ENCODE results near the gene FRK.
"Not testable (repeated sequence)": the region's sequence is repeated elsewhere in the genome, so short reads cannot be mapped to it uniquely, and the experiment has no call there.

FRK gene

DNA sequence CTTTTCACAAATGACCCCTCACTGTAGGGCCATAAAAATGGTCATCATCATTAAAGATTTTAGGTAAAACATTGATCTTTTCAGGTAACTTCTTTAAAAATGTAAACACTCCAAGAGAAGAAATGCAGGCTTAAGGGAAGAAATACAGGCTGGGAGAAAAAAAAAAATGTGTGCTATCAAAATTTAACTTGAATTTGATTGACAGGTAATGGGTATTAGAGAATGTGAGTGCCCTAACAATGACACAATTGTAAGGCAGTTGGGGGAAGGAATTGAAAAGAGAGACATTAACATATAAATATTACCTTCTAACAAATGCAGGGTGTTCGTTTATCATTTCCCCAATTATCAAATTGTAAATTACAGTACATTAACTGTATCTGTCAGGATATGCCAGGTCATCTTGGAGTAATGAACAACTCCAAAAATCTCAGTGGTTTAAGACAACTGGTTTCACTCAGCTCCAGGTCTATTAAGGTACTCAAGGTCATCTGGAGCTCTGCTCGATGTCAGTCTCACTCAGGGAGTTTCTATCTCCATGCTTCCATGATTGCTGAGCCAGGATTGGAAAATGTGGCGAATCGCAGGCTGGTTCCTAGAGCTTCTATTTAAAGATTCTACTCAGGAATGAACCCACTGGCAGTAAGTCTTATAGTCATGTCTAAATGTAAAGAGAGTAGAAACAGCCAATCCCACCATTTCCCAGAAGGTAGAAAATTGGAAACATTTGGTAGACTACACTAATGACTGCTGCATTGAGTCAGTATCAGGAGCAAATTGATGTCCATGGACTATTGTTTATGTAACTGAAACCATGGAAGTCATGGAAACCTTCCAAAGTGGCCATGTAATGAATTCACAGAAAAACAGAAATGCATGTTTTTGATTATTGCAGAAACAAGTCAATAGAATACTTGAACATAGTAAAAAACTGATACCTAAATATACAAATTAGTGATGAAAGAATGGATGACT is 55.6 kb downstream of the FRK start:
- DNase-seq: no peak

DNA sequence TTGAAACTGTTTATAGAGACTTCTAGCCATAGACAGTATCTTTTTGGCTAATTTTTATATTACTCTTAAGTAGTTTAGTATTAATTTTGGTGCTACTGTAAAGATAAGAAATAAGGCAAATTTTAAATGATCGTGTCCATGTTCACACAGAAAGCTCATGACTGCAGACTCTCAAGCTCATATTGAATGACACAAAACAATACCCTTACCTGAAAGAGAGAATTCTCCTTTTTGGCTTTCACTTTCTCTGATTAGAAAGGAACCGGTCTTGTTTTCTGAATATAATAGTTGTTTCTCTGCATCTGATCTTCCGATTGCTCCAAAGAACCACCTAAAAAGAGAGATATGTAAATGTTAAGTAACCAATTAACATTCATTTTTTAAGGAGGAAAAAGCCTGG is 57.0 kb downstream of the FRK start:
- no peak for DNase-seq

DNA sequence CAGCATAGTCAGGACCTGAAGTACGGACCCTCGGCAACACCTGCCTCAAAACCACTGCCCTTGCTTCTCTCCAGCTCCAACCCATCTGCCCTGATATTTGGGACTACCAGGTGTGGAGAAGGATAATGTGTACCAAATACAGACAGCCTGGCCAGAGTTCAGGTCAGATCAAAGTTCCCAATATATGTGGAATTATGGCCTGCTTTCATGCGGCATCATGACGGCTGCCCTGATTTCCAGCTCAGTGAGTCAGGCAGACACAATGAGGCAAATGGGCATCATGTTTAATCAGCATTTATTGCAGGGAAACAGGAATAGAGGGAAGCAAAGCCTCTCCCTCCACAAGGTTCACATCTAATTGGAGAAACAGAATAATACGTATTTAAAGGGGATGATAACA is 57.9 kb downstream of the FRK start:
- DNase-seq: no peak

DNA sequence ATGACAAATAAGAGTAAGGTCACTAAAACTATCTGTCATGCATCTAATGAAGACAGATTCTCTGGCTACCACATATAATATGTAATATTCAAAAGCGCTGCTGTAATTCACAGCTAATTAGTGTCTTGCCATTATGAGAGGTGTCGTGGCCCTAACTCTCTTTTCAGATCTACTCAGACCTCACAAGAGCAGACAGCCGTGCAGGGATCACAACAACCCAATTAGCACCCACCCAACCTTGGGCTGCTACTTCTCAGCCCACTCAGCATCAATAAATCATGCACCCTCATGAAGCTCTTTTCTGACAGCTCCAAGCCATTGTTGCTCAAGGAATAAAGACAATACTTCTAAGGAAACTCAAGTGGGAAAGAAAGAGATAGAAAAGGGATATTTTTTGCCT is 61.5 kb downstream of the FRK start:
- DNase-seq: no peak

- DNase-seq: no peak
Observed at GRCh38 chr6:115997990-115998585, 62.6 kb downstream of the FRK start.

GRCh38 chr6:115986026-115986425 is 74.7 kb downstream of the FRK start:
- DNase-seq: no peak

GRCh38 chr6:115984809-115985208 is 75.9 kb downstream of the FRK start:
- no peak for DNase-seq

- no peak for DNase-seq
Observed at GRCh38 chr6:115983998-115984397, 76.7 kb downstream of the FRK start.

- no peak for DNase-seq
Observed at GRCh38 chr6:115982453-115982852, 78.2 kb downstream of the FRK start.

GRCh38 chr6:115977220-115977619 is 83.5 kb downstream of the FRK start:
- no peak for DNase-seq

GRCh38 chr6:115976321-115976870 is 84.3 kb downstream of the FRK start:
- no peak for DNase-seq

- DNase-seq: no peak
Observed at GRCh38 chr6:115972679-115973078, 88.0 kb downstream of the FRK start.

DNA sequence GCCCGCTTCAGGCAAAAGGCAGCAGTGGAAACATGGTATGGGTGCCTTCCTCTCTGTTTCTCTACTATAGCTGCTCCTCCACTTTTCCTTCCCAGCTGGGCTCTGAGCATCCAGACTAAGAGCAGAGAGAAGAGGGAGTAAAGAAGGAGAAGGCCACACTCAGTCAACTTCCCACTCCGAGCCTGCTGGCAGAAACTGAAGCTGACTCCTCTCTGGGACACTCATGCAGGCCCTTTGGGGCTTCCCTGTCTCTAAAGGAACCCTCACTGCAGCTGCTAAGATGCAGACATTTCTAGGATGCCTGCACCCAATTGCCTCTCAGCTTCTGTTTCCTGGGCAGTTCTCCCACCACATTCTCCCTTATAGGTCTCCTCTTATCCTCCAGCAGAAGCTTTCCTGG is 88.9 kb downstream of the FRK start:
- no peak for DNase-seq

GRCh38 chr6:115969930-115970273 is 90.8 kb downstream of the FRK start:
- DNase-seq: no peak

- DNase-seq: no peak
Observed at GRCh38 chr6:115969207-115969929, 91.3 kb downstream of the FRK start.

GRCh38 chr6:115960286-115960685 is 100.4 kb downstream of the FRK start:
- not testable (repeated sequence) for DNase-seq

GRCh38 chr6:115958958-115959357 is 101.7 kb downstream of the FRK start:
- DNase-seq: no peak

GRCh38 chr6:115954740-115955139 is 106.0 kb downstream of the FRK start:
- no peak for DNase-seq

DNA sequence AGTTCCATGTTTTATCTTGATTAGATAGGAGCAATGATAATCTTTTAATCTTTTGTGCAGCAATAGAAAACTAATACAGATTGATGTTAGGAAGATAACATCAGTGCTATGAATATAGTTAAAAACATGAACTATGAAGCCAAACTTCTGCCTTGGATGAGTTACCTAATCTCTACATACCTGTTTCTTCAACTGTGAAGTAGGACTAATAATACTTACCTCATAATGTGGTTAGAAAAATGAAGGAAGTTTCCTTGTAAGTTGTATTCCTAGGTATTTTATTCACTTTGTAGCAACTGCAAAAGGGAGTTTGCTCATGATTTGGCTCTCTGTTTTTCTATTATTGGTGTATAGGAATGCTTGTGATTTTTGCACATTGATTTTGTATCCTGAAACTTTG is 111.9 kb downstream of the FRK start:
- no peak for DNase-seq

- no peak for DNase-seq
Observed at GRCh38 chr6:115947966-115948541, 112.6 kb downstream of the FRK start.

GRCh38 chr6:115945812-115946211 is 114.9 kb downstream of the FRK start:
- no peak for DNase-seq

DNA sequence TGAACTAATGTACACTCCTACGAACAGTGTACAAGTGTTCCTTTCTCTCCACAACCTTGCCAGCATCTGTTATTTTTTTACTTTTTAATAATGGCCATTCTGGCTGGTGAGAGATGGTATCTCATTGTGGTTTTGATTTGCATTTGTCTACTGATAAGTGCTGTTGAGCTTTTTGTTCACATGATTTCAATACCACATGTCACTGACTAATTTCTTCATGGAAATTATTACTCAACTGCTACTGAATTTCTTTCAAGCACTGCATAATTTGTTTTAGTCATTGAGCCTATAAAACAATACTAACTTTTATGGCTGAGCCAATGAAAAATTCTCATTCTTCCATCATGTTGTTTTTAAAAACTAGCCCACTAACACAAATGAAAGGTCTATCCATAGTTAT is 115.4 kb downstream of the FRK start:
- DNase-seq: no peak

DNA sequence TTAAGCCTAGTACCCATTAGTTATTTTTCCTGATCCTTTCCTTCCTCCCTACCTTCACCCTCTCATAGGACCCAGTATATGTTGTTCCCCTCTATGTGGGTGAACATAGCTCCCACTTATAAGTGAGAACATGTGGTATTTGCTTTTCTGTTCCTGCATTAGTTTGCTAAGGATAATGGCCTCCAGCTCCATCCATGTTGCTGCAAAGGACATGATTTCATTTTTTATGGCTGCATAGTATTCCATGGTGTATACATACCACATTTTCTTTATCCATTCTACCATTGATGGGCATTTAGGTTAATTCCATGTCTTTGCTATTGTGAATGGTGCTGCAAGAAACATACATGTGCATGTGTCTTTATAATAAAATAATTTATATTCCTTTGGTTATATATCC is 115.9 kb downstream of the FRK start:
- not testable (repeated sequence) for DNase-seq
